Measurements from ENCODE around the gene ATRAID. TPM values are rescaled to one million over a fixed set of nuclear protein-coding genes. Genes with fewer than 3 reads are reported as not detected.

ATRAID gene, protein sequence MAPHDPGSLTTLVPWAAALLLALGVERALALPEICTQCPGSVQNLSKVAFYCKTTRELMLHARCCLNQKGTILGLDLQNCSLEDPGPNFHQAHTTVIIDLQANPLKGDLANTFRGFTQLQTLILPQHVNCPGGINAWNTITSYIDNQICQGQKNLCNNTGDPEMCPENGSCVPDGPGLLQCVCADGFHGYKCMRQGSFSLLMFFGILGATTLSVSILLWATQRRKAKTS
- total RNA-seq = 10 to 100 TPM; 82.0 to 88.8 (median 85.2) TPM
- long read RNA-seq, donor 1, transcript ATRAID-201 (7 exons, 1,240 nt) = major isoform, 64 of 93 reads
- long read RNA-seq, donor 1, transcript ATRAID-202 (7 exons, 1,059 nt) = minor isoform, 17 of 93 reads
- long read RNA-seq, donor 1, partial matches to known transcripts = 8 of 93 reads
- long read RNA-seq, donor 1, other reads (novel, unspliced or antisense) = 3 of 93 reads
- long read RNA-seq, donor 2, transcript ATRAID-201 (7 exons, 1,240 nt) = major isoform, 62 of 90 reads
- long read RNA-seq, donor 2, transcript ATRAID-202 (7 exons, 1,059 nt) = minor isoform, 25 of 90 reads
- long read RNA-seq, donor 2, partial matches to known transcripts = 2 of 90 reads
- long read RNA-seq, donor 2, other reads (novel, unspliced or antisense) = 1 of 90 reads

DNA sequence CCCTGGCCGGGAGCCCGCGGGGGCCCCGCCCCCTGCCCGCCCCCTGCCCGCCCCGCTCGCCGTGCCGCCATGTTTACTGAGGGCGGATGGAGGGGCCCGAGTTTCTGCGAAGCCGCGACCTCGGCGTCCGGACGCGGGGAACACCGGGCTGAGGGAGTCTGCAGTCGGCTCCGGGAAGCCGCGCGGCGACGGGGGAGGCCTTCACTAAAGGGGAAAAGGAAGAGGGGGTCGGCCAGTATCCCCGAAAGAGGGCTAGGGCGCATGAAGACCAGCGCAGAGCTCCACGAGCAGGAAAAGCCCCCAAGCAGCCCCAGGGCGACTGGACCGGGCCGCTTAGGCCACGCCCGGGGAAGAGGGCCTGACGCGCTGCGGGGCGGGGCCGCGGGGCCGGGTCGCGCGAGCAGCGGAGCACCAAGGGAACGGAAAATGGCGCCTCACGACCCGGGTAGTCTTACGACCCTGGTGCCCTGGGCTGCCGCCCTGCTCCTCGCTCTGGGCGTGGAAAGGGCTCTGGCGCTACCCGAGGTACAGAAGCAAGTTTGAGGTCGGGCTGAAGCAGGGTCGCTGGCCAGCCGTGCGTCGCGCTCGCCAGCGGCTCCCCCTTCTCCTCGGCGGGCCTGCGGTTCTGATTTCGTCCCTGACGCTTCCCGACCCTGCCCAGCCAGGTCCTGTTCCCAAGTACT, at the start of gene ATRAID, which contains the start of gene SLC5A6:
Gene ATRAID (plus strand): TSS at position 99 of the 683 bp plus-strand sequence. CDS start 328 bp downstream, at position 427.
Gene SLC5A6 (minus strand): TSS at position 326 of the 683 bp plus-strand sequence. CDS start 4,618 bp downstream, outside the sequence.
- Histone ChIP-seq H3K4me1 (ENCODE audit: low read depth) (peaks cover 30% of the 10 kb centered on the region), H3K36me3 (ENCODE audit: low read depth) (no peaks in the 10 kb centered on the region), H3K4me3 (peak within 1 kb of the TSS; percentile 54), H3K9me3 (no peaks in the 10 kb centered on the region)
- TF ChIP-seq, protein P1, sequence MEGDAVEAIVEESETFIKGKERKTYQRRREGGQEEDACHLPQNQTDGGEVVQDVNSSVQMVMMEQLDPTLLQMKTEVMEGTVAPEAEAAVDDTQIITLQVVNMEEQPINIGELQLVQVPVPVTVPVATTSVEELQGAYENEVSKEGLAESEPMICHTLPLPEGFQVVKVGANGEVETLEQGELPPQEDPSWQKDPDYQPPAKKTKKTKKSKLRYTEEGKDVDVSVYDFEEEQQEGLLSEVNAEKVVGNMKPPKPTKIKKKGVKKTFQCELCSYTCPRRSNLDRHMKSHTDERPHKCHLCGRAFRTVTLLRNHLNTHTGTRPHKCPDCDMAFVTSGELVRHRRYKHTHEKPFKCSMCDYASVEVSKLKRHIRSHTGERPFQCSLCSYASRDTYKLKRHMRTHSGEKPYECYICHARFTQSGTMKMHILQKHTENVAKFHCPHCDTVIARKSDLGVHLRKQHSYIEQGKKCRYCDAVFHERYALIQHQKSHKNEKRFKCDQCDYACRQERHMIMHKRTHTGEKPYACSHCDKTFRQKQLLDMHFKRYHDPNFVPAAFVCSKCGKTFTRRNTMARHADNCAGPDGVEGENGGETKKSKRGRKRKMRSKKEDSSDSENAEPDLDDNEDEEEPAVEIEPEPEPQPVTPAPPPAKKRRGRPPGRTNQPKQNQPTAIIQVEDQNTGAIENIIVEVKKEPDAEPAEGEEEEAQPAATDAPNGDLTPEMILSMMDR (IDR thresholded peaks at IDR 0.05) = no peak
- intact Hi-C loops (cut with DNase I, micrococcal nuclease) = loop anchor here in 1 of 2 donors (10.0 kb wide), 1 partner anchor 117 kb away; no protein-coding TSS in a partner anchor
- DNase-seq = peak; percentile 92 to 93 (median 92)
- peak; percentile 95 for ATAC-seq

DNA sequence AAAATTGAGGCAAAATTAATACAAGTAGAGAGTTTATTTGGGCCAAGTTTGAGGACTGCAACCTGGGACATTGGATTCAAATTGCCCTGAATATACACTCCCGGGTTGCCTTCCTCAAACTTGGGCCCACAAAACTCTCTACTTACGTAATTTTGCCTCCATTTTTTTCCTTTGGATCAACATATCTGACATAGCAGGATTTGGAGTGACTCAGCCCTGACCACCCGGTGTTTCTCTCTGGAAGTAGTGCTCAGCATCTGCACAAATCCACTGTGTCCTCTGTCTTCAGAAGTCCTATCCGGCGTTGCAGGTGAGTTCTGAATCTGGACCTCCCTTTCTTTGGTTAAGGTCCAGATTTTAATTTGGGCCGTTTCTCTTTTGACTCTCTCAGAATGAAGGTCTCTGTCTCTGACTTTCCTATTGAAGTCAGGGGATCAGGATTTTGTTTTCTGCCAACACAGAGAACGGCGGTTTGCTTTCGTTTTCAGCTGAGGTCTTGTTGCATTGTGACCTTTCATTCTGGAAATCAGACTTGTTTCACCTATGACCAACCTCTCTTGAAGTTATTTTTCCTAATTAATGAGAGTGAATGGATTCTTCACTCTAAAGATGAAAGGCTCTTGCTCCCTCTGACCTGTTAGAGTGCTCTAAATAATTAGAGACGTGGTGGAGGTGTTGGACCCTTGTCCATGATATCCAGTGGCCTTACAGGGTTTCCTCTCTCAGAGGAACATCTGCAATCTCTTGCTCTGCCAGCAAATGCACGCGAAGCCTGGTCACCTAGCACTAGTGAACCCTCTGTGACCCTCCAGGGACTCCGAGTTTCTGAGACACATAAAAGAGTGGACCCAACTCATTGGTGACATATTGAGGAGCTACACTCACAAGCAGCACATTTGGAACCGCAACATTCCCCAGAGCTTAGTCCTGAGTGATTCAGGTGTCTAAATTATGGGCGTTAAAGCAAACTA, 49.4 kb upstream of the ATRAID start:
- intact Hi-C loops (cut with DNase I, micrococcal nuclease) = no loop called here
- DNase-seq = no peak
- H3K9me3 ChIP-seq = no peaks in the 10 kb centered on the region
- no peaks in the 10 kb centered on the region for H3K4me1 ChIP-seq (ENCODE audit: low read depth)
- TF ChIP-seq, protein P1 (IDR thresholded peaks at IDR 0.05) = no peak
- H3K36me3 ChIP-seq (ENCODE audit: low read depth) = no peaks in the 10 kb centered on the region
- no peak overlapping the region for H3K4me3 ChIP-seq
- no peak for ATAC-seq

DNA sequence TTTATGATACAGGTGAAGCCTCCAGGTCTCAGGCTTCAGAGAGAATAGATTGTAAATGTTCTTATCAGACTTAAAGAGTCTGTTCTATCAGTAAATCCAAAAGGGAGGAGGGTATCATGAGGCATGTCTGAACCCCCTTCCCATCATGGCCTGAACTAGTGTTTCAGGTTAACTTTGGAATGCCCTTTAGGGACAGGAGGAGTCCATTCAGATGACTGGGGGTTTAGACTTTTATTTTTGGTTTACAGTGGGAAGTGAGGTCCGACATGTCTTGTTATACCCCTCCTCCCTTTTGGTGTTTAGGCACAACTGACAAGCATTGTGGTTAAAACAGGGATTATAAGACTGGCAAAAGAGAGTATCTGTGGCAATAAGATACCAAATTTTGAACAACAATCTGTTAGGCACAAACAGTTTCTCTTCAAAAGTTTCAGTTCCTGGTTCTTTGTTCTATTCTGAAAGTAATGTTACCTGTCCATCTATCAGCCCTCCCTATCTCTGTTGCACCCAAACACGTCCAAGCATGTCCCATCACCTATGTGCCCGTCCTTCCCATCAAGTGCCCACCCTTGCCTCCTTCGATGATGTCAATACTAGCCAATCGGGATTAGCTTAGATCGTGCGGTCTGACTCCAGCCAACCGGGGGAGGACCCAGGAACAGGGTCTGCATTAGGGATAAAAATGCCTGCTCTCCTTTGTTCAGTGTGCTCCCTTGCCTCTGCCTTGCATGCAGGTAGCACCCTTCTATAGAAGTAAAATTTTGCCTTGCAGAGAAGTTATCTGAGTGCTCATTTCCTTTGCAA, 46.7 kb upstream of the ATRAID start:
- H3K9me3 ChIP-seq = no peaks in the 10 kb centered on the region
- ATAC-seq = no peak
- intact Hi-C loops (cut with DNase I, micrococcal nuclease) = no loop called here
- no peak for DNase-seq
- TF ChIP-seq, protein P1 (IDR thresholded peaks at IDR 0.05) = no peak
- H3K36me3 ChIP-seq (ENCODE audit: low read depth) = no peaks in the 10 kb centered on the region
- H3K4me1 ChIP-seq (ENCODE audit: low read depth) = peaks cover 3% of the 10 kb centered on the region
- H3K4me3 ChIP-seq = no peak overlapping the region

DNA sequence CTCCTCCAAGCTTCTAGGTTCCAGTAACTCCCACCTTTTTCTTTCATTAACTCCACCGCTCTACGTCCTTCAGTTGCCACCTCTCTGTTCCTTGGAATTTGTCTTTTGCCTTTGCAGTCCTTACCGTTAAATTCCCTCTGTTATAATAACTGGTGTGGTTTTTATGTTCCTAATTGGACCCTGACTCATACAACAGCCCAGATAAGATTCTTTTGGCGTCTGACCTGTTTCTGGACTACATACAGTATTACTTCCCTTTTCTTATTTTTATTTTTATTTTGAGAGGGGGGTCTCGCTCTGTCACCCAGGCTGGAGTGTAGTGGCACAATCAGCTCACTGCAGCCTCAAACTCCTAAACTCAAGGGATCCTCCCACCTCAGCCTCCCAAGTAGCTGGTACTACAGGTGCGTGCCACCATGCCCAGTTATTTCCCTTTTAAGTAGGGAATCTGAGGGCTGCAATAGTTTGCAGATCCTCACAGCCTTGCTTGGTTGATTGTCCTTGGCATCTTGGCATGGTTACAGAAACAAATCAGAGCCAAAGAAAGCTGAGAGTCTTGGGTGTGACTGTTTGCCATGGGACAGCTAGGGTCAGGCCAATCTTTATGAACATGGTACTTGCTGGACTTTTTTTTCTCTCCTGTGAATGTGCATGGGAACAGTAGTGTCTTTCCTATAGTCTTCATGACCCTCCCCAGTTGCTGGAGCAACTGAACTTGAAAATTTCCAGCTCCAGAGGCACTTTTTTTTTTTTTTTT, 41.1 kb upstream of the ATRAID start:
- intact Hi-C loops (cut with DNase I, micrococcal nuclease) = no loop called here
- ATAC-seq (peak; percentile 58), DNase-seq (peak in 1 of 3 donors; percentile 31)
- Histone ChIP-seq H3K4me1 (ENCODE audit: low read depth) (peaks cover 7% of the 10 kb centered on the region), H3K4me3 (no peak overlapping the region), H3K9me3 (no peaks in the 10 kb centered on the region), H3K36me3 (ENCODE audit: low read depth) (no peaks in the 10 kb centered on the region)
- TF ChIP-seq, protein P1 (IDR thresholded peaks at IDR 0.05) = no peak
